ENCODE measurements around the gene SLC25A11.
"Not testable (repeated sequence)": the region's sequence is repeated elsewhere in the genome, so short reads cannot be mapped to it uniquely, and the experiment has no call there.

SLC25A11 gene

GRCh38 chr17:4919511-4920047, 20.3 kb downstream of the SLC25A11 start:
- DNase-seq: no peak

DNA sequence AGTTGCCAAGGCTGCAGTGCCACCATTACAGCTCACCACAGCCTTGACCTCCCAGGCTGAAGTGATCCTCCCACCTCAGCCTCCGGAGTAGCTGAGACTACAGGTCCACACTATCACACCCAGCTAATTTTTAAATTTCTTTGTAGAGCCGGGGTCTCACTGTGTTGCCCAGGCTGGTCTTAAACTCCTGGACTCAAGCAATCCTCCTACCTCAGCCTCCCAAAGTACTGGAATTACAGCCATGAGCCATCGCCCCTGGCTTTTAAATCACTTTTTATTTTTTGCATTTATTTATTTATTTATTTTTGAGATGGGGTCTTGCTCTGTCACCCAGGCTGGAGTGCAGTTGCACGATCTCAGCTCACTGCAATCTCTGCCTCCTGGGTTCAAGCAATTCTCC, 25.3 kb downstream of the SLC25A11 start:
- not testable (repeated sequence) for DNase-seq

GRCh38 chr17:4913994-4914393, 25.9 kb downstream of the SLC25A11 start:
- no peak for DNase-seq

DNA sequence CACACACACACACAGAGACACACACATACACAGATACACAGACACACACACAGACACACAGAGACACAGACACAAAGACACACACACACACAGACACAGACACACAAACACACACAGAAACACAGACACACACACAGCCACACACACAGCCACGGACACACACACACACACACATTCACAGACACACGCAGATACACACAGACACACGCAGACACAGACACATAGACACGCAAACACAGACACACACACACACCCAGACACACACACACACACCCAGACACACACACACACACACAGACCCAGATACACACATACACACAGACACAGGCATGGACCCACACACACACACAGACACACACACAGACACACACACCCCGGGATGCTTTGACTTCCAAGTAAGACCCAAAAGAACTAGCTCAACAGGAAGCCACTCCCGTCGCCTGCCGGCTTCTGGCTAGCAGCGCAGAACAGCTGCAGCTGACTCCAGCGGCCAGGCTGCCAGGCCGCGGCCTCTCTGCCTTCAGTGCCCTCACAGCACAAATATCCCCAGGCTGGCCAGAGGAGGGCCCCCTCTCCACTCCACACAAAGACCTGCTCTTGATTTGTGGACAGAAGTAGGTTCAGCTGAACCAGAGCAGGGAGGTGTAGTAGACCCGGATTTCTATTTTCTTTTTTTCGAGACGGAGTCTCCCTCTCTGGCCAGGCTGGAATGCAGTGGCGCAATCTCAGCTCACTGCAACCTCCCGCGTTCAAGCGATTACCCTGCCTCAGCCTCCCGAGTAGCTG, 30.9 kb downstream of the SLC25A11 start:
- peak; percentile 57 to 85 for DNase-seq

DNA sequence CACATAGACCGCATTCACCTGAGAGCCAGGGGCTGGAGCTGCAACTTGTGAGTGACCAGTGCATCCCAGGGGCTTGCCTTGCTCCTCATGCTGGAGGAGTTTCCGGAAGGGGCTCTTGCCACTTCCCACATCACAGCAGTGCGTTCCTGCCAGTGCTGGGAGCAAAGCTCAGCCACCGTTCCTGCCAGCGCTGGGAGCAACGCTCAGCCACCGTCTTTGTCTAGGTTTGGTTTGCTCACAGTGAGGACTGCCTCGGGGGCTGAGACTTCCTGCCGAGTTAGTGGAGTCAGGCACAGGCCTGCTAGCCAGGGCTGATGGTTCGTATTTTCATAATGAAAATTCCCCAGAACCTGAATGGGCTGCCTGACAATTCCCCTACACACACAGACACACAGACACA, 31.5 kb downstream of the SLC25A11 start:
- DNase-seq: no peak

GRCh38 chr17:4906642-4907041, 33.2 kb downstream of the SLC25A11 start:
- DNase-seq: not testable (repeated sequence)

GRCh38 chr17:4903051-4903818, 36.6 kb downstream of the SLC25A11 start, which contains the start of gene CHRNE:
Gene CHRNE, minus strand, starts transcription at chr17:4903098. Its CDS starts 35 bp downstream, at chr17:4903063.
- DNase-seq: peak; percentile 16 to 49

DNA sequence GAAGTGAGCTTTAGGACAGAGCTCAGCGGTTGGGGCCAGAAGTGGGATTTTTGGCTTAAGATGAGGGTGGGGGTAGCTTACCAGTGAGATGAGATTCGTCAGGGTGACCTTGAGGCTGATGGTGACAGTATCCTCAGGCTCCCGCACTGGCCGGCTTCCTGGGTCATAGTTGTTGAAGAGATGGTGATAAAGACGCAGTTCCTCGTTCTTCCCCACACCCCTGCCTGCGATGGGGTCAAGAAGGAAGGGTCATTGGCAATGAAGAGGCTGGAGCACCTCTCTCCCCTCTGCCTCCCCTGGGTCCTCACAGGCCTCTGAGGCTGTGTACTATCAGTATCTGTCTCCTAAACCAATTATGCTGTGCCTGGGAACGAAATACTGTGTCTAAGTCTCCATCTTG, 37.3 kb downstream of the SLC25A11 start:
- DNase-seq: no peak

- DNase-seq: peak in 1 of 2 donors; percentile 38
Observed at GRCh38 chr17:4901648-4902344, 38.0 kb downstream of the SLC25A11 start.

DNA sequence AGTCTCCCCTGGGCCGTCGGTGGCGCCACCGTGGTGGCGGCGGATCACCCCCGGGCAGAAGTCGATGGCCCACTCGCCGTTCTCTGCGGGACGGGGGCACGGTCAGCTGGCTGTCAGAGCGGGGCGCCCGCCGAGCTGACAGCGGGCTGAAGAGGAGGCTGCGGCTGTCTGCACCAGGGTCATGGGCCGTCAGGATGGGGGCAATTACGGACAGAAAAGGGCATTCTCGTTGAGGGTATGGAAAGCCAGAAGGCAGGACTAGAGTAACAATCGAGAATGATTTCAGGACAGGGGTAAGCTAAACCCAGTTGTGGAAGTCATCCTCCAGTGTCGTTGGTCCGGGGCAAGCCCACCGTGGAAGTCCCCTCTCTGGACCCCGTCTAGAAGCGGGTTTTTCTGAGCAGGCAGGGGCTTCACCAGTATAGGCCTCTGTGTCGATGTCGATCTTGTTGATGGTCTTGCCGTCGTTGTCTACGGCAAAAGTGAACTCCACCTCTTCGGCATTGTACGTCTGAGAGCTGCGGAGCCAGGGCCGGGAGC, 38.7 kb downstream of the SLC25A11 start:
- no peak for DNase-seq

- DNase-seq: peak in 1 of 2 donors; percentile 39
Observed at GRCh38 chr17:4900231-4901107, 39.4 kb downstream of the SLC25A11 start.

DNA sequence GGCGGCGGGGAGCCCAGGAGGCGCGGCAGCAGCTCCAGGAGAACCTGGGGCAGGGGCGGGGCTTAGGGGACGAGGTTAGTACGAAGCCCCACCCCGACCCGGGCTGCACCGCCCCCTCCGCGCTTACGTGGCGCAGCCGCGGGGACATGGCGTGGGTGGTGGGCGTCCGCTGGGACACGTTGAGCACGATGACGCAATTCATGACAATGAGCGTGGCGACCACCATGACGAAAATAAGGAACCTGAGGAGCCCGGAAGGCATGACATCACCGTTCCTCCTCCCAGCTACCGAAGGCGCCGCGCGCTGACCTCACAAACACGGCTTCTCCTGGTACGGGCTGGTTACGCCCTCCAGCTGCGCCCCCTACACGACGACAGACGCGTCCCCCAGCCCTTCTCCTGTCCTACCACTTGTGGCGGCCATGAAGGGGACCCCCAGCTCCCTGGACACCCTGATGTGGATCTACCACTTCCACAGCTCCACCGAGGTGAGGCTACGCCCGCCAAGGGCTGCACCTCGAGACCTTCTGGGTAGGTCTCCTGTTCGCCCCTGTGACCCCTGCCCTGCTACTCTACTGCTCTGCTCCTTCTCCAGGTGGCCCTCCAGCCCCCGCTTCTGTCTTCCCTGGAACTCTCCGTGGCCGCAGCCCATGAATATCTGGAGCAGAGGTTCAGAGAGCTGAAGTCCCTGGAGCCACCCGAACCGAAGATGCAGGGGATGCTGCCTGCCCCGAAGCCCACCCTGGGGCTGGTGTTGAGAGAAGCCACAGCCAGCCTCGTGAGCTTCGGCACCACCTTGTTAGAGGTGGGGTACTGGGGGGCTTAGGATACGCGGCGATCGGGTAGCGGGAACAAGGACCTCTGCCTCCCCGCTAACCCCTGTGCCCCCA, 40.3 kb downstream of the SLC25A11 start, which contains the start of gene C17orf107:
Gene C17orf107 (plus strand): TSS at position 196 of the 890 bp plus-strand sequence. CDS start 227 bp downstream, at position 423.
- peak; percentile 30 to 76 for DNase-seq

DNA sequence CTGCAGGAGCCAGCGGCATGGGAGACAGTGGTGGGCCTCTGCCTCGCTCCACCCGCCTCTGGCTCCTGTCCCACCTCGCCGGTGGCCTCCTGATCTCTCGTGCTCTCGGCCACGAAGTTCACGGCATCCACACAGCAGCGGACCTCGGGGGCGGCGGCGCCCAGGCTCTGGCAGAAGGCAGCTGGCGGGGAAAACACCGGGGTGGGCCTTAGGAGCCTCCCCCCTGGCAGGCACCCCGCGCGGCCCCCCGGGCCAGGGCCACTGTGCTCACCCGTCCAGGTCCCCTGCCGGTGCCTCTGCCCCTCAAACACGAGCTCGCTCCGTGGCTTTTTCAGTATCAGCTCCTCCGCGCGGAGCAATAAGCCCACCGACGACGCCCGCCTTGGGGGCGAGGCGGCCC, 40.9 kb downstream of the SLC25A11 start:
- DNase-seq: no peak

- DNase-seq: no peak
Observed at GRCh38 chr17:4898351-4898750, 41.5 kb downstream of the SLC25A11 start.

GRCh38 chr17:4897785-4898184, 42.1 kb downstream of the SLC25A11 start:
- no peak for DNase-seq

DNA sequence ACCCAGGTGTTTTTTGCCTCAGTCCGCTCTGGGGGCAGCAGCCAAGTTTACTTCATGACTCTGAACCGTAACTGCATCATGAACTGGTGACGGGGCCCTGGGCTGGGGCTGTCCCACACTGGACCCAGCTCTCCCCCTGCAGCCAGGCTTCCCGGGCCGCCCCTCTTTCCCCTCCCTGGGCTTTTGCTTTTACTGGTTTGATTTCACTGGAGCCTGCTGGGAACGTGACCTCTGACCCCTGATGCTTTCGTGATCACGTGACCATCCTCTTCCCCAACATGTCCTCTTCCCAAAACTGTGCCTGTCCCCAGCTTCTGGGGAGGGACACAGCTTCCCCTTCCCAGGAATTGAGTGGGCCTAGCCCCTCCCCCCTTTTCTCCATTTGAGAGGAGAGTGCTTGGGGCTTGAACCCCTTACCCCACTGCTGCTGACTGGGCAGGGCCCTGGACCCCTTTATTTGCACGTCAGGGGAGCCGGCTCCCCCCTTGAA, 42.6 kb downstream of the SLC25A11 start:
- DNase-seq: no peak

GRCh38 chr17:4896332-4897197, 43.3 kb downstream of the SLC25A11 start:
- no peak for DNase-seq

DNA sequence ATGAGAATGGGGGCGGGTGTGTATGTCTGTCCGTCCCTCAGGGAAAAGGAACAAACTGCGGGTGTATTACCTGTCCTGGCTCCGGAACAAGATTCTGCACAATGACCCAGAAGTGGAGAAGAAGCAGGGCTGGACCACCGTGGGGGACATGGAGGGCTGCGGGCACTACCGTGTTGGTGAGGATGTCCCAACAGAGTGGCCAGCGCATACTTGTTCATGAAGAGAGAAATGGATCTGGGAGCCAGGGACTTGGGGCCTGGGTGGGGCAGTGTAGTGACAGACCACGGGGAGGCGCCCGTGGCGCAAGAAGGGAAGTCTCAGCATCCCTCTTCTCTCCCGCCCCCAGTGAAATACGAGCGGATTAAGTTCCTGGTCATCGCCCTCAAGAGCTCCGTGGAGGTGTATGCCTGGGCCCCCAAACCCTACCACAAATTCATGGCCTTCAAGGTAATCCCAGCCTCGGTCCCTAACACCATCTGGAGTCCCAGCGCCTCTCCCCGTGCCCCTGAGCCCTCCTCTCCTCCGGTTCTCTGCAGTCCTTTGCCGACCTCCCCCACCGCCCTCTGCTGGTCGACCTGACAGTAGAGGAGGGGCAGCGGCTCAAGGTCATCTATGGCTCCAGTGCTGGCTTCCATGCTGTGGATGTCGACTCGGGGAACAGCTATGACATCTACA, 44.1 kb downstream of the SLC25A11 start:
- no peak for DNase-seq

DNA sequence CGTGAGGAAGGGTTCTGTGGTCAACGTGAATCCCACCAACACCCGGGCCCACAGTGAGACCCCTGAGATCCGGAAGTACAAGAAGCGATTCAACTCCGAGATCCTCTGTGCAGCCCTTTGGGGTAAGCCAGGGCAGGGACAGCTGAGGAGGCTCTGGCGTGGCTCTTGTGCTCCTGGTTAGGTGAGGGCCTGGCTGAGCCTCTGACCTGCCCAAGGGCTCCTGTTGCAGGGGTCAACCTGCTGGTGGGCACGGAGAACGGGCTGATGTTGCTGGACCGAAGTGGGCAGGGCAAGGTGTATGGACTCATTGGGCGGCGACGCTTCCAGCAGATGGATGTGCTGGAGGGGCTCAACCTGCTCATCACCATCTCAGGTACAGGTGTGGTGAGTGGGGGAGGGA, 44.7 kb downstream of the SLC25A11 start:
- no peak for DNase-seq
